ENCODE results near the gene TEX101. TPM values are rescaled to one million over a fixed set of nuclear protein-coding genes. Genes with fewer than 3 reads are reported as not detected.
A peak's percentile ranks its signal among the peaks of the same experiment; 100 is the strongest.

The TEX101 gene
- total RNA-seq, 1 experiment from 2014 or later, result not detected

DNA sequence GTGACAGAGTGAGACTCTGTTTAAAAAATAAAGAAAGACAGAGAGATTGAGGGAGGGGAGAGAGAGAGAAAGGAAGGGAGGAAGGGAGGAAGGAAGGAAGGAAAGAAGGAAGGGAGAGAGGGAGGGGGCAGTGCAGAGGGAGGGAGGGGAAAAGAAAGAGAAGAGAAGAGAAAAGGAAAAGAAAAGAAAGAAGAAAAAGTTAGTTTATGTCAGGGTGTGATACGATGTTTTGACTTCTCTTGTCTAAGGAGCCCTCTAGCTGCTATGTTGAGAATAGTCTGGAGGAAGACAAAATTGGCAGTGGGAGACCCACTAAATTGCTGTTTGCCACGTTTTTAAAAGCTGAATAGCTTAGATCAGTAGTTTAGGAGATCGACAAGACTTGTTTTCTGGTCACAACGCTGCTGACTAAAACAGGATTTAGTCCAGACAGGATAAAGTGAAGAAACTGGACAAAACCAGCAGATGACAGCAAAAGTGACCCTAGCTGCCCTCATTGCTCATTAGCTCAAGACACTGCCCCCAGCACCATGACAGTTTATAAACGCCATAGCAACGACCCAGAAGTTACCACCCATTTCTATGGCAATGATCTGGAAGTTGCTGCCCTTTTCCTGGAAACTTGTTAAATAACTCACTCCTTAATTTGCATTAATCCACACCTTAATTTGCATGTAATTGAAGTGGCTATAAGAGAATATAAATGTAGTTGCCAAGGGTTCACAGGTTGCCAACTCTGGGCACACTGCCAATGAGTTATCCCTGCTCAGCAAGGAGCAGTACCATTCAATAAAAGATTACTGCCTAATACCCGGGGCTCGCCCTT, 11.1 kb downstream of the TEX101 start:
- Histone ChIP-seq H3K23me2 (ENCODE audit: insufficient read length, low read depth, low read length, poor library complexity, severe bottlenecking) (no peaks in the 10 kb centered on the region), H3K9me3 (ENCODE audit: control insufficient read depth, low read depth, low read length) (no peaks in the 10 kb centered on the region), H2BK12ac (ENCODE audit: insufficient read length, low read depth, low read length) (no peak overlapping the region), H3T11ph (ENCODE audit: low read length) (no peak overlapping the region), H3K4me1 (ENCODE audit: insufficient read depth, low read length) (no peaks in the 10 kb centered on the region), H2BK120ac (ENCODE audit: low read depth, low read length, poor library complexity, severe bottlenecking) (no peak overlapping the region), H3K23ac (ENCODE audit: insufficient read length, low read depth, low read length) (no peak overlapping the region), H3K27me3 (ENCODE audit: insufficient read depth, low read length) (no peaks in the 10 kb centered on the region), H2AFZ (ENCODE audit: low read length) (no peak overlapping the region), H2BK15ac (ENCODE audit: low read depth, low read length) (no peak overlapping the region), H3K14ac (ENCODE audit: insufficient read depth, low read length) (no peak overlapping the region), H4K91ac (ENCODE audit: insufficient read length, low read depth, low read length) (no peak overlapping the region), H2AK5ac (ENCODE audit: insufficient read length, low read length) (no peak overlapping the region), H4K5ac (ENCODE audit: insufficient read length, low read depth, low read length) (no peak overlapping the region), H4K8ac (replicated peaks; ENCODE audit: insufficient read length, low read depth, low read length) (no peak overlapping the region), H3K4ac (ENCODE audit: low read depth, low read length) (no peak overlapping the region), H3K56ac (ENCODE audit: insufficient read length, low read depth, low read length) (no peak overlapping the region), H2BK20ac (ENCODE audit: low read depth, low read length, poor library complexity, severe bottlenecking) (no peak overlapping the region), H2BK5ac (ENCODE audit: insufficient read length, low read length) (no peak overlapping the region), H4K20me1 (ENCODE audit: control insufficient read depth, insufficient read depth, insufficient read length) (no peaks in the 10 kb centered on the region), H3K9ac (ENCODE audit: extremely low read depth, insufficient read length, low read length) (no peak overlapping the region), H3K79me1 (ENCODE audit: insufficient read depth, low read depth, low read length, poor library complexity, severe bottlenecking) (no peaks in the 10 kb centered on the region), H3K4me2 (ENCODE audit: insufficient read depth, insufficient read length, low read length) (no peak overlapping the region), H3K18ac (ENCODE audit: insufficient read length, low read depth, low read length) (no peak overlapping the region), H3K27ac (ENCODE audit: insufficient read length, low read depth, low read length) (no peak overlapping the region), H3K79me2 (ENCODE audit: insufficient read depth, low read length) (no peaks in the 10 kb centered on the region)
- H3K36me3 Mint-ChIP-seq (ENCODE audit: insufficient read depth in 1 of 3, low read depth in 3 of 3), result peaks cover 0 to 3% (median 0%) of the 10 kb centered on the region in 3 experiments; a peak in 1 of 7 replicates
- no CpG with 5 or more reads among the region's 8 CpGs for WGBS (ENCODE audit: extremely low coverage, insufficient read length, low lambda C conversion rate)
- H3K4me3 Mint-ChIP-seq, result no peak overlapping the region
- TF ChIP-seq CTCF (conservative IDR thresholded peaks at IDR 0.05), result peak; percentile 59
- H3K4me1 Mint-ChIP-seq, result peaks cover 3 to 16% of the 10 kb centered on the region in 2 experiments; a peak in 3 of 4 replicates
- H3K9me3 Mint-ChIP-seq, result peaks cover 0 to 43% of the 10 kb centered on the region in 2 experiments; a peak in 3 of 5 replicates
- peaks cover 2% of the 10 kb centered on the region; the same call in 1 of the 2 replicates for H3K27me3 Mint-ChIP-seq (ENCODE audit: low read depth)
- H3K27ac Mint-ChIP-seq, result no peak overlapping the region
- DNase-seq, result no peak

All from H9 (cell line).